Glomerular visceral epithelial cell (primary cell): ENCODE results near the gene TBXAS1.
"Not testable (repeated sequence)": the region's sequence is repeated elsewhere in the genome, so short reads cannot be mapped to it uniquely, and the experiment has no call there.

Experiments used
- DNase-seq: peaks from one replicate; pipeline ENCODE4 v3.0.0-alpha.2; 2016; ENCODE audit errors: extremely low spot score

Gene TBXAS1

GRCh38 chr7:139914306-139915267 lies 85.5 kb downstream of the TBXAS1 start:
- DNase-seq, result no peak

- DNase-seq, result no peak
Observed at GRCh38 chr7:139915268-139915863, 86.3 kb downstream of the TBXAS1 start.

- peak; percentile 90 for DNase-seq
Observed at GRCh38 chr7:139915864-139916716, 87.0 kb downstream of the TBXAS1 start.

GRCh38 chr7:139916717-139917395 lies 87.8 kb downstream of the TBXAS1 start:
- no peak for DNase-seq

GRCh38 chr7:139917851-139918250 lies 88.8 kb downstream of the TBXAS1 start:
- no peak for DNase-seq

GRCh38 chr7:139918480-139918879 lies 89.4 kb downstream of the TBXAS1 start:
- no peak for DNase-seq

GRCh38 chr7:139923090-139923489 lies 94.0 kb downstream of the TBXAS1 start:
- DNase-seq, result no peak

- DNase-seq, result no peak
Observed at GRCh38 chr7:139924461-139924860, 95.4 kb downstream of the TBXAS1 start.

- not testable (repeated sequence) for DNase-seq
Observed at GRCh38 chr7:139929221-139929620, 100.2 kb downstream of the TBXAS1 start.

- DNase-seq, result no peak
Observed at GRCh38 chr7:139930286-139930965, 101.4 kb downstream of the TBXAS1 start.

- no peak for DNase-seq
Observed at GRCh38 chr7:139931190-139931934, 102.3 kb downstream of the TBXAS1 start.

- no peak for DNase-seq
Observed at GRCh38 chr7:139932531-139932930, 103.5 kb downstream of the TBXAS1 start.

- peak; percentile 13 for DNase-seq
Observed at GRCh38 chr7:139936760-139937310, 107.8 kb downstream of the TBXAS1 start.

- no peak for DNase-seq
Observed at GRCh38 chr7:139937715-139938114, 108.7 kb downstream of the TBXAS1 start.

- DNase-seq, result no peak
Observed at GRCh38 chr7:139940866-139941265, 111.8 kb downstream of the TBXAS1 start.

GRCh38 chr7:139941421-139941820 lies 112.4 kb downstream of the TBXAS1 start:
- DNase-seq, result no peak

GRCh38 chr7:139941866-139942265 lies 112.8 kb downstream of the TBXAS1 start:
- DNase-seq, result no peak

- DNase-seq, result no peak
Observed at GRCh38 chr7:139942636-139943035, 113.6 kb downstream of the TBXAS1 start.

GRCh38 chr7:139943401-139943800 lies 114.3 kb downstream of the TBXAS1 start:
- no peak for DNase-seq

- no peak for DNase-seq
Observed at GRCh38 chr7:139944248-139944647, 115.2 kb downstream of the TBXAS1 start.
